GM12878 (cell line): ENCODE results near the gene RAC2. TPM values are rescaled to one million over a fixed set of nuclear protein-coding genes. Genes with fewer than 3 reads are reported as not detected.

Source experiments
- ATAC-seq: fragments of 200-7000 bp; cut with Tn5 transposase; 3 replicates; pipeline ENCODE4 v1.9.1; 2020; ENCODE audit warnings: mild to moderate bottlenecking, moderate library complexity
- BruUV-seq: library from RNA; stranded (reverse); fragments of 400-500 nt; replicated peaks from 2 replicates; lab custom pipeline; 2021; lab: Mats Ljungman, UMichigan
- CTCF ChIA-PET: fragments of 300-600 bp; sonication (Branson Sonifier 250); formaldehyde crosslinking; extraction: SDS; loops from one replicate; lab custom pipeline; 2021; ENCODE audit warnings: inconsistent platforms; lab: Yijun Ruan, JAX
- POLR2A ChIA-PET: fragments of 350-600 bp; formaldehyde crosslinking; extraction: SDS; loops from one replicate; lab custom pipeline; 2021; ENCODE audit warnings: inconsistent platforms; lab: Charles Lee
- RAD21 ChIA-PET: fragments of 300-600 bp; sonication (Branson Sonifier 250); formaldehyde crosslinking; loops from one replicate; lab custom pipeline; 2023; ENCODE audit warnings: antibody characterized with exemption; ENCODE audit not compliant: unreplicated experiment; lab: Charles Lee
- SMC1A ChIA-PET: fragments of 300-600 bp; sonication (Branson Sonifier 250); formaldehyde crosslinking; loops from one replicate; lab custom pipeline; 2023; ENCODE audit not compliant: unreplicated experiment, uncharacterized antibody; lab: Charles Lee
- DNase-seq: peaks from one replicate; pipeline ENCODE4 v3.0.0-alpha.2; 2011; ENCODE audit warnings: low read depth, low spot score
- FAIRE-seq: peaks from 3 replicates; lab custom pipeline; 2011; peaks lifted over from hg19 to GRCh38; lab: Jason Lieb, UNC
- H2AFZ ChIP-seq: 2 replicates; pipeline ENCODE4 v1.6.0; 2011; ENCODE audit warnings: low read depth, low read length, control low read depth; ENCODE audit not compliant: control insufficient read depth
- H3K27ac ChIP-seq: 2 replicates; pipeline ENCODE4 v1.5.1; 2011; ENCODE audit warnings: control low read depth; ENCODE audit not compliant: control insufficient read depth, insufficient read depth
- H3K27me3 ChIP-seq, 2 experiments: replicated peaks in 1 of 2; 2 replicates each; pipeline versions ENCODE4 v1.6.0 to v1.6.1; 2011; ENCODE audit warnings: low read length in 1 of 2; ENCODE audit not compliant: control insufficient read depth in 2 of 2, insufficient read depth in 2 of 2
- H3K36me3 ChIP-seq, 2 experiments: 2 replicates each; pipeline ENCODE4 v1.5.1; 2011; ENCODE audit warnings: low read length in 1 of 2; ENCODE audit not compliant: control insufficient read depth in 2 of 2, insufficient read depth in 2 of 2
- H3K4me1 ChIP-seq: 2 replicates; pipeline ENCODE4 v1.6.1; 2011; ENCODE audit warnings: mild to moderate bottlenecking, low read length, moderate library complexity, mixed read lengths; ENCODE audit not compliant: control insufficient read depth, insufficient read depth
- H3K4me2 ChIP-seq: 2 replicates; pipeline ENCODE4 v1.6.0; 2011; ENCODE audit warnings: control low read depth; ENCODE audit not compliant: control insufficient read depth, insufficient read depth
- H3K4me3 ChIP-seq: fragments of 200-600 bp; sonication (generic); 2 replicates; pipeline ENCODE4 v1.5.1; 2016
- H3K79me2 ChIP-seq: 2 replicates; pipeline ENCODE4 v1.6.0; 2011; ENCODE audit warnings: low read length; ENCODE audit not compliant: control insufficient read depth, insufficient read depth
- H3K9ac ChIP-seq: 2 replicates; pipeline ENCODE4 v1.8.0; 2011; ENCODE audit warnings: low read length, control low read depth, mixed read lengths; ENCODE audit not compliant: control insufficient read depth, insufficient read depth
- H3K9me3 ChIP-seq: replicated peaks from 3 replicates; pipeline ENCODE4 v1.5.1; 2011; ENCODE audit warnings: mild to moderate bottlenecking, low read length; ENCODE audit not compliant: control insufficient read depth, insufficient read depth
- H4K20me1 ChIP-seq: 2 replicates; pipeline ENCODE4 v1.6.0; 2011; ENCODE audit not compliant: control insufficient read depth, insufficient read depth
- GABPA ChIP-seq: IDR thresholded peaks from 2 replicates; pipeline ENCODE4 v1.6.1; 2014; ENCODE audit warnings: antibody characterized with exemption, low read depth, mild to moderate bottlenecking, inconsistent platforms
- JUND ChIP-seq: IDR thresholded peaks from 2 replicates; pipeline ENCODE4 v1.6.1; 2012; ENCODE audit warnings: low read depth, mild to moderate bottlenecking, low read length, improper control_type of control experiment, moderate library complexity
- MXI1 ChIP-seq: fragments of 150-350 bp; IDR thresholded peaks from 2 replicates; pipeline ENCODE4 v1.6.1; 2011; ENCODE audit warnings: low read depth, mild to moderate bottlenecking, inconsistent platforms, low read length, improper control_type of control experiment
- MYC ChIP-seq: IDR thresholded peaks from 2 replicates; pipeline ENCODE4 v1.6.1; 2011; ENCODE audit warnings: mild to moderate bottlenecking, low read length, moderate library complexity, inconsistent platforms; ENCODE audit not compliant: insufficient read depth, insufficient replicate concordance, insufficient read length, severe bottlenecking
- RCOR1 ChIP-seq: conservative IDR thresholded peaks from 2 replicates; pipeline ENCODE4 v1.6.1; 2012; ENCODE audit warnings: low read depth, low read length, improper control_type of control experiment
- SIX5 ChIP-seq: IDR thresholded peaks from 2 replicates; pipeline ENCODE4 v1.6.1; 2011; ENCODE audit warnings: mild to moderate bottlenecking, low read depth, low read length, moderate library complexity; ENCODE audit not compliant: severe bottlenecking
- USF1 ChIP-seq: IDR thresholded peaks from 2 replicates; pipeline ENCODE4 v1.6.1; 2011; ENCODE audit warnings: borderline replicate concordance, low read depth, mild to moderate bottlenecking, moderate library complexity, mixed read lengths, low read length; ENCODE audit not compliant: insufficient read depth; ENCODE audit errors: extremely low read length
- ZNF622 ChIP-seq: fragments of 450-650 bp; IDR thresholded peaks from 2 replicates; pipeline ENCODE4 v1.6.1; 2017; ENCODE audit warnings: mild to moderate bottlenecking, inconsistent platforms
- WGBS: methylation state at CpG from one replicate; pipeline ENCODE4 v1.1.6; 2016; ENCODE audit warnings: low lambda C conversion rate; ENCODE audit not compliant: insufficient replicate concordance, insufficient coverage; ENCODE audit errors: missing lambda C conversion rate; 5-methylcytosine and 5-hydroxymethylcytosine counted together
- in situ Hi-C: fragments of 300-500 bp; cut with MboI; formaldehyde crosslinking; loops from 9 replicates; pipeline ENCODE4 v1.14.3; 2018; ENCODE audit warnings: mixed read lengths
- intact Hi-C: fragments of 100-400 bp; cut with micrococcal nuclease; formaldehyde crosslinking; loops from one replicate; pipeline ENCODE4 v1.14.2; 2022; ENCODE audit not compliant: unreplicated experiment
- polyA plus RNA-seq, 11 experiments: library from polyadenylated mRNA; depleted of rRNA in 4 of 11; unstranded in 6 of 11; stranded (reverse) in 5 of 11; fragments of >200 nt; fragmentation: Nextera tagmentation in 4 of 11; fragmentation: Illumina TruSeq in 1 of 11; extraction: Ambion mirVana in 4 of 11; extraction: Trizol in 1 of 11; gene quantifications; 1 replicate in 1 of 11; 2 replicates in 10 of 11; pipeline versions ENCODE4 v1.2.1 to v1.2.3, GENCODE V29; 2011 to 2016; ENCODE audit warnings: inconsistent platforms in 2 of 11, missing spikeins in 2 of 11, low read depth in 1 of 11
- total RNA-seq, 4 experiments: library from RNA; depleted of rRNA in 3 of 4; stranded (reverse); fragments of >200 nt in 3 of 4; fragmentation: Illumina TruSeq in 1 of 4; extraction: Trizol in 1 of 4; gene quantifications; 2 replicates each; pipeline versions ENCODE4 v1.2.1 to v1.2.3, GENCODE V29; 2013 to 2021
- TF ChIP-seq, protein P1 (sequence below): fragments of 450-650 bp; IDR thresholded peaks from 2 replicates; pipeline ENCODE4 v1.6.1; 2017; ENCODE audit warnings: antibody characterized with exemption, mild to moderate bottlenecking, moderate library complexity
- TF ChIP-seq, protein P2 (sequence below): fragments of 150-350 bp; IDR thresholded peaks from 2 replicates; pipeline ENCODE4 v1.6.1; 2014; ENCODE audit warnings: mild to moderate bottlenecking, low read depth, low read length

The RAC2 gene
- total and polyA plus RNA-seq, 10 of the 15 experiments (the other 5 are each of a cell fraction or from before 2014, with no cell fraction given) = 102 to 386 (median 304) TPM

DNA sequence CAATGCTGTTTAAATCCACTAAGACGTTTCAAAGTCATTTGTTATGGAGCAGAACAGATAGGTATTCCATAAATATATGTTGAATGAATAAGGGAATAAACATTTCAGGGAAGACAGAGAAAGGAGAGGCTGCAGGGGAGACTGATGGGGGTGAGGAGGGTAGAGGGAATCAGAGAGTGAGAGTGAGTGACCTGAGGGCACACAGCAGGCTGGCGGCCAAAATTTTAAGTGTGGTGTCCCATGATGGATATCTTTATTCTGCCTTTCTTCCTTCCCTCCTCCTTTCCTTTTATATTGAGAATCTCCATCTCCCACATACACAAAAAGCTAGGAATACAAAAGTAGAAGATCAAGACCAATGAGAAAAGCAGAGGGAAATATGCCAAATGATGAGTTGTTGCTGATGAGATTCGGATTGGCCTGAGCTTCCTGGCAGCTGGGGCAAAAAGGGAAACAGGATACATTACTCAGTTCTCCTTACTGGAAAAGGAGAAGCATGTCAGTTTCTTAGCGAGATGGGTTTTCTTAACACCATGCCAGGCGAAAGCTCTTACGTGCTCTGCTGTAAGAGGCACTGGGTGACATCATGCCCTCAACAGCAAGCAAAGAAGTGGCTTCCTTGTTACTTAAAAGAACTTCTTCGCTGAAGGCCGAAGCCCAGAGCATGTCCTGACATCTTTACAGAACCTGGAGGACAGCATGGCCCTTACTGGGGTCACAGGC lies 27.0 kb upstream of the RAC2 start:
- Histone ChIP-seq H3K27me3 (no peaks in the 10 kb centered on the region), H4K20me1 (no peaks in the 10 kb centered on the region), H3K4me3 (no peak overlapping the region), H3K4me2 (no peak overlapping the region), H3K9ac (no peak overlapping the region), H3K4me1 (peaks cover 31% of the 10 kb centered on the region), H2AFZ (no peak overlapping the region), H3K9me3 (no peaks in the 10 kb centered on the region), H3K36me3 (no peaks in the 10 kb centered on the region), H3K79me2 (no peaks in the 10 kb centered on the region), H3K27ac (no peak overlapping the region)
- DNase-seq = no peak
- ChIA-PET CTCF (interaction anchor here (0.9 to 10.5 kb wide), 7 partner anchors 11 to 160 kb away, joined by 3 to 181 read pairs (median 6); partner anchors contain the start of gene CYTH4), SMC1A (interaction anchor here (1.0 to 5.1 kb wide), 5 partner anchors 11 to 45 kb away, joined by 4 to 24 read pairs (median 10); partner anchors contain the start of gene CYTH4), RAD21 (interaction anchor here (1.0 to 2.7 kb wide), 2 partner anchors 11 to 28 kb away, joined by 3 to 14 read pairs; partner anchors contain the start of gene CYTH4), POLR2A (interaction anchor here (0.7 to 1.7 kb wide), 2 partner anchors 27 to 148 kb away, joined by 3 to 4 read pairs; partner anchors contain the start of gene RAC2)
- in situ Hi-C loops (no loop called here), intact Hi-C loops (no loop called here)
- BruUV-seq = no TSS peak
- no peak for FAIRE-seq
- ATAC-seq = no peak
- WGBS = 81% methylated on average over 8 of the region's 8 CpGs
- TF ChIP-seq ZNF622 (no peak), GABPA (no peak), USF1 (no peak), MXI1 (no peak), JUND (no peak), RCOR1 (no peak), MYC (no peak), SIX5 (no peak)
- TF ChIP-seq, protein P1, sequence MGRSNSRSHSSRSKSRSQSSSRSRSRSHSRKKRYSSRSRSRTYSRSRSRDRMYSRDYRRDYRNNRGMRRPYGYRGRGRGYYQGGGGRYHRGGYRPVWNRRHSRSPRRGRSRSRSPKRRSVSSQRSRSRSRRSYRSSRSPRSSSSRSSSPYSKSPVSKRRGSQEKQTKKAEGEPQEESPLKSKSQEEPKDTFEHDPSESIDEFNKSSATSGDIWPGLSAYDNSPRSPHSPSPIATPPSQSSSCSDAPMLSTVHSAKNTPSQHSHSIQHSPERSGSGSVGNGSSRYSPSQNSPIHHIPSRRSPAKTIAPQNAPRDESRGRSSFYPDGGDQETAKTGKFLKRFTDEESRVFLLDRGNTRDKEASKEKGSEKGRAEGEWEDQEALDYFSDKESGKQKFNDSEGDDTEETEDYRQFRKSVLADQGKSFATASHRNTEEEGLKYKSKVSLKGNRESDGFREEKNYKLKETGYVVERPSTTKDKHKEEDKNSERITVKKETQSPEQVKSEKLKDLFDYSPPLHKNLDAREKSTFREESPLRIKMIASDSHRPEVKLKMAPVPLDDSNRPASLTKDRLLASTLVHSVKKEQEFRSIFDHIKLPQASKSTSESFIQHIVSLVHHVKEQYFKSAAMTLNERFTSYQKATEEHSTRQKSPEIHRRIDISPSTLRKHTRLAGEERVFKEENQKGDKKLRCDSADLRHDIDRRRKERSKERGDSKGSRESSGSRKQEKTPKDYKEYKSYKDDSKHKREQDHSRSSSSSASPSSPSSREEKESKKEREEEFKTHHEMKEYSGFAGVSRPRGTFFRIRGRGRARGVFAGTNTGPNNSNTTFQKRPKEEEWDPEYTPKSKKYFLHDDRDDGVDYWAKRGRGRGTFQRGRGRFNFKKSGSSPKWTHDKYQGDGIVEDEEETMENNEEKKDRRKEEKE = no peak
- TF ChIP-seq, protein P2, sequence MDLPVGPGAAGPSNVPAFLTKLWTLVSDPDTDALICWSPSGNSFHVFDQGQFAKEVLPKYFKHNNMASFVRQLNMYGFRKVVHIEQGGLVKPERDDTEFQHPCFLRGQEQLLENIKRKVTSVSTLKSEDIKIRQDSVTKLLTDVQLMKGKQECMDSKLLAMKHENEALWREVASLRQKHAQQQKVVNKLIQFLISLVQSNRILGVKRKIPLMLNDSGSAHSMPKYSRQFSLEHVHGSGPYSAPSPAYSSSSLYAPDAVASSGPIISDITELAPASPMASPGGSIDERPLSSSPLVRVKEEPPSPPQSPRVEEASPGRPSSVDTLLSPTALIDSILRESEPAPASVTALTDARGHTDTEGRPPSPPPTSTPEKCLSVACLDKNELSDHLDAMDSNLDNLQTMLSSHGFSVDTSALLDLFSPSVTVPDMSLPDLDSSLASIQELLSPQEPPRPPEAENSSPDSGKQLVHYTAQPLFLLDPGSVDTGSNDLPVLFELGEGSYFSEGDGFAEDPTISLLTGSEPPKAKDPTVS = no peak
